GM13976 (cell line): ENCODE results near the gene DGKH.
"Not testable (repeated sequence)": the region's sequence is repeated elsewhere in the genome, so short reads cannot be mapped to it uniquely, and the experiment has no call there.

Experiments
- DNase-seq: peaks from one replicate; pipeline ENCODE4 v3.0.0; 2012; ENCODE audit warnings: low spot score
- CTCF ChIP-seq: IDR thresholded peaks from 2 replicates; pipeline ENCODE4 v1.5.1; 2012; ENCODE audit warnings: borderline replicate concordance, mild to moderate bottlenecking; ENCODE audit not compliant: insufficient read depth; ENCODE audit errors: extremely low read depth, missing control alignments, control extremely low read depth
- in situ Hi-C: fragments of 300-500 bp; cut with MboI; formaldehyde crosslinking; loops from one replicate; pipeline ENCODE4 v1.12.0; 2022; ENCODE audit warnings: low sequenced_read_pairs, mixed read lengths, inconsistent platforms; ENCODE audit not compliant: unreplicated experiment

The DGKH gene

GRCh38 chr13:42076309-42076713 is 27.9 kb downstream of the DGKH start:
- in situ Hi-C loops: no loop called here
- no peak for TF ChIP-seq CTCF
- DNase-seq: no peak

GRCh38 chr13:42078128-42078808 is 29.8 kb downstream of the DGKH start:
- no peak for DNase-seq
- in situ Hi-C loops: no loop called here
- TF ChIP-seq CTCF: peak; percentile 6

GRCh38 chr13:42083138-42083770 is 34.8 kb downstream of the DGKH start:
- no peak for DNase-seq
- in situ Hi-C loops: no loop called here
- TF ChIP-seq CTCF: no peak

- in situ Hi-C loops: no loop called here
- no peak for DNase-seq
- TF ChIP-seq CTCF: no peak
These were observed 36.3 kb downstream of the DGKH start for GRCh38 chr13:42084722-42085121.

- no peak for DNase-seq
- in situ Hi-C loops: no loop called here
- TF ChIP-seq CTCF: no peak
These were observed 38.1 kb downstream of the DGKH start for GRCh38 chr13:42086582-42086981.

GRCh38 chr13:42094516-42095040 is 46.1 kb downstream of the DGKH start:
- no peak for TF ChIP-seq CTCF
- in situ Hi-C loops: no loop called here
- DNase-seq: no peak

GRCh38 chr13:42096222-42096621 is 47.8 kb downstream of the DGKH start:
- DNase-seq, in situ Hi-C loops: not testable (repeated sequence)
